ENCODE measurements around the gene PSTPIP1. TPM values are rescaled to one million over a fixed set of nuclear protein-coding genes. Genes with fewer than 3 reads are reported as not detected.

The PSTPIP1 gene
- polyA plus RNA-seq, 3 donors: 1.0 to 1.7 (median 1.0) TPM

GRCh38 chr15:76976141-76976540 is 18.8 kb upstream of the PSTPIP1 start:
- DNase-seq (ENCODE audit: extremely low read depth in 1 of 11, low read depth in 9 of 11, low spot score in 4 of 11): no peak

GRCh38 chr15:76976572-76977270 is 18.2 kb upstream of the PSTPIP1 start:
- DNase-seq (ENCODE audit: extremely low read depth in 1 of 11, low read depth in 9 of 11, low spot score in 4 of 11): no peak

GRCh38 chr15:76978522-76979330 is 16.2 kb upstream of the PSTPIP1 start:
- no peak for DNase-seq (ENCODE audit: extremely low read depth in 1 of 11, low read depth in 9 of 11, low spot score in 4 of 11)

GRCh38 chr15:76979331-76979925 is 15.5 kb upstream of the PSTPIP1 start:
- no peak for DNase-seq (ENCODE audit: extremely low read depth in 1 of 11, low read depth in 9 of 11, low spot score in 4 of 11)

- no peak for DNase-seq (ENCODE audit: extremely low read depth in 1 of 11, low read depth in 9 of 11, low spot score in 4 of 11)
Measured at GRCh38 chr15:76979996-76980520, 14.9 kb upstream of the PSTPIP1 start.

DNA sequence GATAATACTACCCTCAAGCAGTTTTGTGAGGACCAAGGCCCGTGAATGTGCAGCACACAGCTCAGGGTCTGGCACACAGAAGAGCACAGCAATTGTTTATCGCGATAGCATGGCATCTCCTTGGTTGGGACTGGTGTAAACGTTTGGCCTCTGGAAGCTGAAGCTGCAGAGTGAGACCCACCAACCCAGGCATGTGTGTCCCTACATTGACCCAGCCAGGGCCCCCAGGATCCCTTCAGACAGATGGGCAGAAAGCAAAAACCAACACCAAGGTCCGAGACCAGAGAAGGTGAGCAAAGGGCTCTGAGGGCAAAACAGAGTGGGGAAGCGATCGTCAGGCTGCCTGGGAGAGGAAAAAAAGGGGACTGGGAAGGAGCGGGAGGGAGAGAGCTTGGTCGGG is 12.6 kb upstream of the PSTPIP1 start:
- DNase-seq (ENCODE audit: extremely low read depth in 1 of 11, low read depth in 9 of 11, low spot score in 4 of 11): no peak

- DNase-seq (ENCODE audit: extremely low read depth in 1 of 11, low read depth in 9 of 11, low spot score in 4 of 11): no peak
Measured at GRCh38 chr15:76982756-76983155, 12.2 kb upstream of the PSTPIP1 start.

DNA sequence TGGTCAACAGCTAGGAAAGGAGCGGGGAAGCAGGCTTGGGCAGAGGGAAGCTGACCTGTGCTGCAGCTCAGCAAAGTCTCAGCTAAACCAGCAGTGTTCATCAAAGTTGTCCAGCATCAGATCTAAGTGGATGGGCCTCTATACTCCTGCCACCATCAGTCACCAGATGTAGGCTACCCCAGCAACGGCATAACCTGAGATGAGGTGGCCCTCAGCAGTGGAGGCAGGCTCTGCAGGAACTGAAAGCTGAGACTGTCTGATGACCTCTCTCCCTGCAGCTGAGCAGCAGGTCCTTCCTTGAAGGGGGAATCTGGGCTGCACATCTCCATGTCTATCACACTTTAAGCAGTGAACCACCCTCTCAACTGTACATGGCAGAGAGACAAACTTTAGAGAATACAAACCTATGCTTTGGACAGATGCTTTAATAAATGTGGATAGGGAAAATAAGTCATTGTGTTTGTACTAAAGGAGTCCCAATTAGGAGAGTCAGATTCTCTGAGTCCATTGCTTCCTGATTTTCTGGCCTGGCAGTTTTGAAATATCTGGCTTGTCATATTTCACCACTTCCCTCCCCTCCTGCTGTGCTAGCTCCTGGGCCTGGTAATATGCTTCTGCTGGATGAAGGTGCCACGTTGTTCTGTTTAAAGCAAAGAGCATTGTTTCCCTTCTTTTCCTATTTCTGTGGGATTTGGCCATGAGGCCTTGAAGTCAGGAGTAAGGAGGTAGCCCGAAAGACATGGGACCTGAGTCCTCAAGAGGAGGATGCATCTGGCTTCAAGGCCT is 11.1 kb upstream of the PSTPIP1 start:
- DNase-seq (ENCODE audit: extremely low read depth in 1 of 11, low read depth in 9 of 11, low spot score in 4 of 11): no peak

DNA sequence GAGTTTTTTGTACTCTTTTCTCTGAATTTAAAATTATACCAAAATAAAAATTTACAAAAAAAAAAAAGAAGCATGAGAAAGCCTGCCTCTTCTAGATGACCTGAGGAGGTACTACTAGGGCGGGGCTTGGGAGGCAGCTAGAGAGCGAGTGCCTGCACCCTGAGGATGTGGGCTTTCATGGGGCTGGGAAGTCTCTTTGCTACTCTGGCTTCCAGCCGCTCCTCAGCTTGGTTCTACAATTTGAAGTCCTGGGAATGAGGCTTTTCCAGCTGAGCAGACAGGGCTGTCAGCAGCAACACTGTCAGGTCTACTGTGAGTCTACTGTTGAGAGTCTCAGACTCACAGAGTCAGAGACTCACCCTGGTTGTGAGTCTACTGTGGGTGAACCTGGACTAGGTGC is 8.2 kb upstream of the PSTPIP1 start:
- no peak for DNase-seq (ENCODE audit: extremely low read depth in 1 of 11, low read depth in 9 of 11, low spot score in 4 of 11)

GRCh38 chr15:76987276-76987675 is 7.7 kb upstream of the PSTPIP1 start:
- no peak for DNase-seq (ENCODE audit: extremely low read depth in 1 of 11, low read depth in 9 of 11, low spot score in 4 of 11)

DNA sequence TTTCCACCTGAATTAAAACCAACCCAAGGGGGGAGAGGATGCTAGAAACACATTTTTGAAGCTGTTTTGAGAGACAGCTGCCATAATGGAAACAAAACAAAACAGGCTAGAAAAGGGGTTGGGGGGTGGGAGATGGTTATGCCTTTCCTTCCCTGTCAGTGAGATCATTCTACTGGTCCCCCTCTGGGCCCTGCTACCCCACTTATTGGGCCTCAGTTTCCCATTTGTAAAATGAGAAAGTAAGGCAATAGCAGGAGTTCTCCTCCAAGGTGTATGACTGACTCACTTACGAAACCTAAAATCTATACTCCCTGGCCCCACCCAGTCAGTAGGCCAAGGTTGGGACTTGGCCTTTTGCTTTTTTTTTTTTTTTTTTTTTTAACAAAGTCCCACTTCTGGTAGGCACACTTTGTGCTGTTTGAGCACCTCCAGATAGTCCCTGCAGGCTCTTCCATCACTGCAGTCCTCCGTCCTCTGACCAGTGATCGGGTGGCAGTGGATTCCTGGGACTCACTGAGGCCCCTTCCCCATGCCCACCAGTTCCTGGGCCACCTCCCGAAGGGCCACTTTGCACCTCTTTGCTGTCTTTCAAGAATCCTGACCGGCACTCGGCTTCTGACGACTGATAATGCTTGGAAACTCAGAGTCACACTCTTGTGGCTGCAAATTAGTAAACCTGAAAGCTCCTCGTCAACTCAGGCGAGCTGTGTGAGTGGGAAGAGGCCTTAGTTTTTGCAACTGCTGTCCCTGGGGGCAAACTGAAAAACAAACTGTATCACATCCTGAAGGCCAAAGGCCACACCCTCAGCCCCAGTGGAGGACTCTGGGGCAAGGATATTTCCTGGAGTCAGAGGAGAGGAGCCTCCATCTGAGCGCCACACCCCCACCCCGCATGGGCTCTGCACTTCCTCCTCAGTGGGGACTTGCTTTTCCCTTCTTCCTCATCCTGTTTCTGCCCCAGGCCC is 6.7 kb upstream of the PSTPIP1 start:
- no peak for DNase-seq (ENCODE audit: extremely low read depth in 1 of 11, low read depth in 9 of 11, low spot score in 4 of 11)

DNA sequence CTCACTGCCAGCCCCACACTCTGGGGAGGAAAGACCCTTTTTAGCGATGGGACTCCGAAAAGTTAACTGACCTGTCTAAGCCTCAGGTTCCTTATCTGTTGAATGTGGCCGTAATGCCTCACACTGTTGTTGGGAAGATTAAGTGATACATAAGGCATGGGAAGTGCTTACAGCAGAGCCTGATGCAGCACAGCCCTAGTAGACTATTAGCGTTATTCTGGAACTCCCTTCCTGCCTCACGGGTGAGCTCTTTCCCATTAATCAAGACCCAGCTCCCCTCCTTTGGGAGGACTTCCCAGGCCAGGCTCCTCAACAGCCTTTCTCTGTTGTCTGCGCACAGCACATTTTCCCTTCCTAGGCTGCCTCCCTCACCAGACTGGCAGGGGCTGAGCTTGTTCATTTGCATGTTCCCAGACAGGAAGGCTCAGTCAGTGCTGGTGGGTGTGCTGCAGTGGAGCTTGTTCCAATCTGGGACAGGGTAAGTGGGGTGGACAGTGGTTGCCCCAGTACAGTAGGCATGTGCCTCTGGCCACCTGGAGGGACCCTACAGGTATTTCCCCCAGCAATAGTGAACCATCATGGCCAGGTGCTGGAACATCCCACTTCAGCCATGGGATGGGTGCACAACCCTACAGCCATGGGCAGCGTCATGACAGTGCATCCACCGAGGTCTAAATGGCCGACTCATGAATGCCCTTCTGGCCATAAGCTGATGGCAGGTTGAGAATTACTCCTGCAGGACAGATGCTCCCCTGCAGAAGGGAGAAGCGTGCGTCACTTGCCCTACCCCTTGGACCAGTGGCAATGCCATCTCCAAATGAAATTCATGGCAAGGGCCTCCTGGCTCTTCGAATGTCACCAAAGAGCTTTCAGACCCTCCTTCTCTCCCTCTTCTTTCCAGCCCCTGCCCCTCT is 5.8 kb upstream of the PSTPIP1 start:
- DNase-seq (ENCODE audit: extremely low read depth in 1 of 11, low read depth in 9 of 11, low spot score in 4 of 11): no peak

GRCh38 chr15:76991048-76991447 is 3.9 kb upstream of the PSTPIP1 start:
- no peak for DNase-seq (ENCODE audit: extremely low read depth in 1 of 11, low read depth in 9 of 11, low spot score in 4 of 11)

GRCh38 chr15:76991741-76992645 is 2.9 kb upstream of the PSTPIP1 start:
- DNase-seq (ENCODE audit: extremely low read depth in 1 of 11, low read depth in 9 of 11, low spot score in 4 of 11): no peak

GRCh38 chr15:76993114-76993725 is 1.7 kb upstream of the PSTPIP1 start:
- DNase-seq (ENCODE audit: extremely low read depth in 1 of 11, low read depth in 9 of 11, low spot score in 4 of 11): no peak

GRCh38 chr15:76994001-76994400 is 925 bp upstream of the PSTPIP1 start:
- DNase-seq (ENCODE audit: extremely low read depth in 1 of 11, low read depth in 9 of 11, low spot score in 4 of 11): no peak

Data from renal cortex interstitium (tissue), 11 donors.